ENCODE results near the gene LTA. TPM values are rescaled to one million over a fixed set of nuclear protein-coding genes. Genes with fewer than 3 reads are reported as not detected.

Gene LTA
- total and polyA plus RNA-seq, 2 experiments from 2014 or later: not detected

DNA sequence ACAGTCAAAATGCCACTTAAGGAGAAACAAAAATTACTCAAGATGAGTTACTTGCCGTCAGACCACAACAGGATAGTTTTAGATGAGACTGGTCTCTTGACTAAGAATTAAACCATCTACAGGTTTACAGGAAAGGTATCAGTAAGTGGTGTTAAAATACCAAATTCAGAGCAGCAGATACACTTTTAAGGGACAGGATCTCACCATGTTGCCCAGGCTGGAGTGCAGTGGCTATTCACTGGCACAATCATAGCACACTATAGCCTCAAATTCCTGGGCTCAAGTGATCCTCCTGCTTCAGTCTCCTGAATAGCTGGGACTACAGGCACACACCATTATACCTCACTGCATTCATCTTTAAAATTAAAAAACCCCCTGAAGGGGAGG lies 38.6 kb upstream of the LTA start:
- ATAC-seq (no peak), DNase-seq (ENCODE audit: low spot score) (no peak)
- H3K4me2 ChIP-seq: no peak overlapping the region
- H3K9me2 ChIP-seq (ENCODE audit: insufficient read depth): no peaks in the 10 kb centered on the region
- peaks cover 71% of the 10 kb centered on the region for H3F3A ChIP-seq (replicated peaks; ENCODE audit: low read depth)
- H3K27me3 Mint-ChIP-seq (ENCODE audit: insufficient read depth, low read depth, poor library complexity): peaks cover 18% of the 10 kb centered on the region
- H3K27ac ChIP-seq (ENCODE audit: low read depth): peak overlapping the region; percentile 66; the same call in 1 of the 2 replicates
- H4K20me1 ChIP-seq (replicated peaks; ENCODE audit: insufficient read depth): peaks cover 69% of the 10 kb centered on the region
- H3K36me3 Mint-ChIP-seq (ENCODE audit: low read depth): peaks cover 96% of the 10 kb centered on the region
- no peak overlapping the region for H3K4me3 Mint-ChIP-seq
- no peaks in the 10 kb centered on the region for H3K27me3 ChIP-seq (ENCODE audit: insufficient read depth)
- H3K27ac Mint-ChIP-seq: no peak overlapping the region
- TF ChIP-seq EZH2 (IDR thresholded peaks at IDR 0.05; ENCODE audit: low read depth, unreplicated experiment) (no peak), ZNF331 (CRISPR knock-in tag; IDR thresholded peaks at IDR 0.05; ENCODE audit: low read depth) (no peak)
- no peak overlapping the region for H2AFZ ChIP-seq
- H3K4me3 ChIP-seq: no peak overlapping the region
- no peaks in the 10 kb centered on the region for H3K9me3 Mint-ChIP-seq
- peaks cover 65% of the 10 kb centered on the region for H3K79me2 ChIP-seq (replicated peaks; ENCODE audit: insufficient read depth)
- peaks cover 54% of the 10 kb centered on the region for H3K4me1 Mint-ChIP-seq
- peaks cover 87% of the 10 kb centered on the region for H3K36me3 ChIP-seq (ENCODE audit: insufficient read depth)
- peaks cover 2% of the 10 kb centered on the region for H3K4me1 ChIP-seq (ENCODE audit: insufficient read depth)

DNA sequence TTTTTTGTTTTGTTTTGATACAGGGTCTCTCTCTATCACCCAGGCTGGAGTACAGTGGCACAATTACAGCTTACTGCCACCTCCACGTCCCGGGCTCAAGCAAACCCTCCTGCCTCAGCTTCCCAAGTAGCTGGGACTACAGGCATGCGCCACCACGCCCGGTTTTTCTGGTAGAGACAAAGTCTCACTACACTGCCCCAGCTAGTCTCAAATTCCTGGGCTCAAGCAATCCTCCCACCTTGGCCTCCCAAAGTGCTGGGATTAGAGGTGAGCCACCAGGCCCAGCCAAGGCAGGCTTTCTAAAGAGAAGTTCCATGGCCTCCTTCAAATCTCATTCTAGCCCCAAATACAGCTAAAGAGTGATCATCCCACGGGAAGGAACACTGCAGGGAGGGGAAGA lies 38.1 kb upstream of the LTA start:
- no peaks in the 10 kb centered on the region for H3K9me3 Mint-ChIP-seq
- peaks cover 56% of the 10 kb centered on the region for H3K4me1 Mint-ChIP-seq
- H3K27me3 ChIP-seq (ENCODE audit: insufficient read depth): no peaks in the 10 kb centered on the region
- TF ChIP-seq EZH2phosphoT487 (IDR thresholded peaks at IDR 0.05; ENCODE audit: unreplicated experiment) (no peak), POLR2AphosphoS5 (IDR thresholded peaks at IDR 0.05; ENCODE audit: low read depth) (0 out of 2 replicates have a peak, but pooled peaks have one; percentile 10)
- peaks cover under 1% of the 10 kb centered on the region; the same call in 1 of the 2 replicates for H3K4me1 ChIP-seq (ENCODE audit: insufficient read depth)
- peaks cover 75% of the 10 kb centered on the region for H4K20me1 ChIP-seq (replicated peaks; ENCODE audit: insufficient read depth)
- peaks cover 70% of the 10 kb centered on the region for H3K79me2 ChIP-seq (replicated peaks; ENCODE audit: insufficient read depth)
- peak overlapping the region; percentile 66 for H3K27ac ChIP-seq (ENCODE audit: low read depth)
- H2AFZ ChIP-seq: no peak overlapping the region
- ATAC-seq (no peak), DNase-seq (ENCODE audit: low spot score) (no peak)
- no peaks in the 10 kb centered on the region for H3K9me2 ChIP-seq (ENCODE audit: insufficient read depth)
- no peak overlapping the region for H3K4me3 ChIP-seq
- peaks cover 76% of the 10 kb centered on the region for H3F3A ChIP-seq (replicated peaks; ENCODE audit: low read depth)
- H3K27ac Mint-ChIP-seq: no peak overlapping the region
- H3K27me3 Mint-ChIP-seq (ENCODE audit: insufficient read depth, low read depth, poor library complexity): peaks cover 18% of the 10 kb centered on the region
- H3K4me2 ChIP-seq: no peak overlapping the region
- peaks cover 93% of the 10 kb centered on the region for H3K36me3 ChIP-seq (ENCODE audit: insufficient read depth)
- peaks cover 99% of the 10 kb centered on the region for H3K36me3 Mint-ChIP-seq (ENCODE audit: low read depth)
- H3K4me3 Mint-ChIP-seq: no peak overlapping the region; the same call in 2 of the 3 replicates

DNA sequence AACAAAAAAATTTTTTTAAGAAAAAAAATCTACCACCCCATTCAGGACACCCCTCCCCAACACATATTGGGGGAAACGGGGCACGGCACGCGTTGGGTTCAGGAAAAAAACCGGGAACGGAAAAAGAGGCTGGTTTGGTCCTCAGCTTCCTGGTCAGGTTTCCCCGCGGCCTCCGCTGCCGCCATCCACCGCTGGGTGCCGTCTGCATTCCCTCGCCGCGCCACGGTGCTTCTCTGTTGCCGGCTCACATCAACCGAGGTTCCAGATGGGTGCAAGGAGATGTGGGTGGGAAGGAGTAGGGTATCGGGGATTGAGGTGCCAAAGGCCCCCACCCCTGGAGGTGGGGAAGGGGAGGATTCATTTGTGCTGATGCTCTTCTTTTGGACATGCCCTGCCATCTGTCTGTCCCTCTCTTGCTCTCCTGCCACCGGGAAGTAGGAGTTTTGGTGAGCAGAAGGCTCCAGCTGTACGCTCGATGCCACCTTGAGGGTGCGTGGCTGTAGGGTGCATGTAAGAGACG lies 37.5 kb upstream of the LTA start:
- Mint-ChIP-seq H3K27me3 (ENCODE audit: insufficient read depth, low read depth, poor library complexity) (peaks cover 17% of the 10 kb centered on the region), H3K4me3 (no peak overlapping the region; the same call in 2 of the 3 replicates)
- H3K79me2 ChIP-seq (replicated peaks; ENCODE audit: insufficient read depth): peaks cover 76% of the 10 kb centered on the region

More for the DNA sequence above, 37.5 kb upstream of the LTA start:
- H3K27ac ChIP-seq (ENCODE audit: low read depth): peak overlapping the region; percentile 66; the same call in 1 of the 2 replicates
- no peaks in the 10 kb centered on the region for H3K27me3 ChIP-seq (ENCODE audit: insufficient read depth)
- no peak overlapping the region for H3K4me3 ChIP-seq
- H3K27ac Mint-ChIP-seq: no peak overlapping the region
- peaks cover 98% of the 10 kb centered on the region for H3K36me3 ChIP-seq (ENCODE audit: insufficient read depth)
- peaks cover 100% of the 10 kb centered on the region for H3K36me3 Mint-ChIP-seq (ENCODE audit: low read depth)
- peaks cover 7% of the 10 kb centered on the region; the same call in 1 of the 2 replicates for H3K4me1 ChIP-seq (ENCODE audit: insufficient read depth)
- ATAC-seq (no peak), DNase-seq (ENCODE audit: low spot score) (no peak)
- H3K9me2 ChIP-seq (ENCODE audit: insufficient read depth): no peaks in the 10 kb centered on the region
- H3K9me3 Mint-ChIP-seq: no peaks in the 10 kb centered on the region
- peaks cover 79% of the 10 kb centered on the region for H3F3A ChIP-seq (replicated peaks; ENCODE audit: low read depth)
- 0 out of 2 replicates have a peak, but pooled peaks have one; percentile 12 for TF ChIP-seq POLR2AphosphoS5 (IDR thresholded peaks at IDR 0.05; ENCODE audit: low read depth)
- TF ChIP-seq, protein P1, sequence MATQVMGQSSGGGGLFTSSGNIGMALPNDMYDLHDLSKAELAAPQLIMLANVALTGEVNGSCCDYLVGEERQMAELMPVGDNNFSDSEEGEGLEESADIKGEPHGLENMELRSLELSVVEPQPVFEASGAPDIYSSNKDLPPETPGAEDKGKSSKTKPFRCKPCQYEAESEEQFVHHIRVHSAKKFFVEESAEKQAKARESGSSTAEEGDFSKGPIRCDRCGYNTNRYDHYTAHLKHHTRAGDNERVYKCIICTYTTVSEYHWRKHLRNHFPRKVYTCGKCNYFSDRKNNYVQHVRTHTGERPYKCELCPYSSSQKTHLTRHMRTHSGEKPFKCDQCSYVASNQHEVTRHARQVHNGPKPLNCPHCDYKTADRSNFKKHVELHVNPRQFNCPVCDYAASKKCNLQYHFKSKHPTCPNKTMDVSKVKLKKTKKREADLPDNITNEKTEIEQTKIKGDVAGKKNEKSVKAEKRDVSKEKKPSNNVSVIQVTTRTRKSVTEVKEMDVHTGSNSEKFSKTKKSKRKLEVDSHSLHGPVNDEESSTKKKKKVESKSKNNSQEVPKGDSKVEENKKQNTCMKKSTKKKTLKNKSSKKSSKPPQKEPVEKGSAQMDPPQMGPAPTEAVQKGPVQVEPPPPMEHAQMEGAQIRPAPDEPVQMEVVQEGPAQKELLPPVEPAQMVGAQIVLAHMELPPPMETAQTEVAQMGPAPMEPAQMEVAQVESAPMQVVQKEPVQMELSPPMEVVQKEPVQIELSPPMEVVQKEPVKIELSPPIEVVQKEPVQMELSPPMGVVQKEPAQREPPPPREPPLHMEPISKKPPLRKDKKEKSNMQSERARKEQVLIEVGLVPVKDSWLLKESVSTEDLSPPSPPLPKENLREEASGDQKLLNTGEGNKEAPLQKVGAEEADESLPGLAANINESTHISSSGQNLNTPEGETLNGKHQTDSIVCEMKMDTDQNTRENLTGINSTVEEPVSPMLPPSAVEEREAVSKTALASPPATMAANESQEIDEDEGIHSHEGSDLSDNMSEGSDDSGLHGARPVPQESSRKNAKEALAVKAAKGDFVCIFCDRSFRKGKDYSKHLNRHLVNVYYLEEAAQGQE (IDR thresholded peaks at IDR 0.05; ENCODE audit: unreplicated experiment): no peak
- peaks cover 80% of the 10 kb centered on the region for H4K20me1 ChIP-seq (replicated peaks; ENCODE audit: insufficient read depth)
- no peak overlapping the region for H3K4me2 ChIP-seq
- no peak overlapping the region for H2AFZ ChIP-seq
- peaks cover 56% of the 10 kb centered on the region for H3K4me1 Mint-ChIP-seq

Measured in GM23338 (cell line).